Thyroid gland (tissue), 4 donors: ENCODE data around the gene ANO7. TPM values are rescaled to one million over a fixed set of nuclear protein-coding genes. Genes with fewer than 3 reads are reported as not detected.

Experiments
- DNase-seq, 2 donors: peaks; one replicate each; pipeline ENCODE4 v3.0.0-alpha.2; 2019
- H3K27ac ChIP-seq, 3 donors: fragments of 200-600 bp; sonication (generic); 1 replicate in 2 of 3; 2 replicates in 1 of 3; pipeline ENCODE4 v1.5.1; 2016 to 2019; ENCODE audit warnings: mild to moderate bottlenecking in 1 of 3, moderate library complexity in 1 of 3
- H3K27me3 ChIP-seq: fragments of 200-600 bp; sonication (generic); one replicate; pipeline ENCODE4 v1.5.1; 2019
- H3K36me3 ChIP-seq, 2 donors: fragments of 200-600 bp; sonication (generic); one replicate each; pipeline ENCODE4 v1.5.1; 2016 to 2019
- H3K4me1 ChIP-seq, 2 donors: fragments of 200-600 bp; sonication (generic); one replicate each; pipeline ENCODE4 v1.5.1; 2017 to 2019
- H3K4me3 ChIP-seq, 3 donors: fragments of 200-600 bp; sonication (generic); replicated peaks in 1 of 3; 1 replicate in 2 of 3; 2 replicates in 1 of 3; pipeline ENCODE4 v1.5.1; 2016; ENCODE audit warnings: mild to moderate bottlenecking in 1 of 3
- H3K9me3 ChIP-seq: fragments of 200-600 bp; sonication (generic); one replicate; pipeline ENCODE4 v1.5.1; 2017
- POLR2A ChIP-seq, 2 donors: fragments of 450-650 bp; IDR thresholded peaks; one replicate each; pipeline ENCODE4 v1.6.1; 2017; ENCODE audit warnings: antibody characterized with exemption in 2 of 2, mild to moderate bottlenecking in 2 of 2, moderate library complexity in 1 of 2
- WGBS, 2 donors: methylation state at CpG; one replicate each; pipeline ENCODE4 v1.1.5; 2017; 5-methylcytosine and 5-hydroxymethylcytosine counted together
- intact Hi-C: fragments of 100-400 bp; cut with DNase I; formaldehyde crosslinking; loops from one replicate; pipeline ENCODE4 v1.15.1; 2023
- total RNA-seq, 4 donors: library from RNA; depleted of rRNA; stranded (reverse); fragments of >200 nt; gene quantifications; one replicate each; pipeline ENCODE4 v1.2.3, GENCODE V29; 2016
- TF ChIP-seq, protein P1 (sequence below), 6 experiments: fragments of 200-600 bp in 3 of 6; fragments of 450-650 bp in 3 of 6; sonication (generic) in 3 of 6; IDR thresholded peaks; one replicate each; pipeline ENCODE4 v1.5.1; 2016 to 2019; ENCODE audit warnings: antibody characterized with exemption in 6 of 6, mild to moderate bottlenecking in 2 of 6, inconsistent platforms in 1 of 6, moderate library complexity in 1 of 6

ANO7 gene, protein sequence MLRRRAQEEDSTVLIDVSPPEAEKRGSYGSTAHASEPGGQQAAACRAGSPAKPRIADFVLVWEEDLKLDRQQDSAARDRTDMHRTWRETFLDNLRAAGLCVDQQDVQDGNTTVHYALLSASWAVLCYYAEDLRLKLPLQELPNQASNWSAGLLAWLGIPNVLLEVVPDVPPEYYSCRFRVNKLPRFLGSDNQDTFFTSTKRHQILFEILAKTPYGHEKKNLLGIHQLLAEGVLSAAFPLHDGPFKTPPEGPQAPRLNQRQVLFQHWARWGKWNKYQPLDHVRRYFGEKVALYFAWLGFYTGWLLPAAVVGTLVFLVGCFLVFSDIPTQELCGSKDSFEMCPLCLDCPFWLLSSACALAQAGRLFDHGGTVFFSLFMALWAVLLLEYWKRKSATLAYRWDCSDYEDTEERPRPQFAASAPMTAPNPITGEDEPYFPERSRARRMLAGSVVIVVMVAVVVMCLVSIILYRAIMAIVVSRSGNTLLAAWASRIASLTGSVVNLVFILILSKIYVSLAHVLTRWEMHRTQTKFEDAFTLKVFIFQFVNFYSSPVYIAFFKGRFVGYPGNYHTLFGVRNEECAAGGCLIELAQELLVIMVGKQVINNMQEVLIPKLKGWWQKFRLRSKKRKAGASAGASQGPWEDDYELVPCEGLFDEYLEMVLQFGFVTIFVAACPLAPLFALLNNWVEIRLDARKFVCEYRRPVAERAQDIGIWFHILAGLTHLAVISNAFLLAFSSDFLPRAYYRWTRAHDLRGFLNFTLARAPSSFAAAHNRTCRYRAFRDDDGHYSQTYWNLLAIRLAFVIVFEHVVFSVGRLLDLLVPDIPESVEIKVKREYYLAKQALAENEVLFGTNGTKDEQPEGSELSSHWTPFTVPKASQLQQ
- total RNA-seq, result 1 to 10 TPM in 1 of 4 donors, under 1 TPM in 2, not detected in 1; 0.94 to 1.8 (median 0.98) TPM

DNA sequence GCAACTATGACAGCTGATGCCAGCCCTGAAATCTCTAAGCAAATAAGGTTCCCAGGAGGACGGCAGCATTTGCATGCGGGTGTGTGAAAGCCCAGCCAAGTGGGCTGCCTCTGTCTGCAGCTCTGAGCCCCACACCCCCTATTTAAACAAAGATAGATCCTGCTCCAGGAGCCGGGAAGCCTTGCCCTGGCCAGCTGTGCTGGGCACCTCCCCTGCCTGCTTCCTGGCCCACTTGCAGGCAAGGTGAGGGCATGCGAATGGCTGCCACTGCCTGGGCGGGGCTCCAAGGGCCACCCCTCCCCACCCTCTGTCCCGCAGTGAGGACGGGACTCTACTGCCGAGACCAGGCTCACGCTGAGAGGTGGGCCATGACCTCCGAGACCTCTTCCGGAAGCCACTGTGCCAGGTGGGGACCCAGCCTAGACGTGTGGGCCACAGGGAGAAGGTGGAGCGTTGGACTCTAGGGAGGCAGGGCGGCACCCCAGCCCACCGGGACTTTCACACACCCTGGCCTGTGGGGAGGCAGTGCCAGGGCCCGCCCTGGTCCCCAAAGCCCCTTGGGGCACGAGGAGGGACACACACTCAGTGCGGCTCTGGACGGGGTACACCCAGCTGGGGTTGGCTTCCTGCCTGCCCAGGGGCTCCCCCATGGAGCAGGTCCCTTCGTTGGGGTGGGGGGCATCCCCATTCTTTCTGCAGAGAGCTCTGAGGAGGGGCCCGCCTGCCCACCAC lies at the start of gene ANO7:
TSS of gene ANO7 (plus strand) at position 317 of the 732 bp plus-strand sequence. CDS start 1,387 bp downstream, outside the sequence.
- WGBS, 2 donors, result 60 to 73% methylated on average over 4 to 13 of the region's 21 CpGs
- Histone ChIP-seq H3K4me3 (no peak within 1 kb of the TSS), H3K27ac (no peak within 1 kb of the TSS), H3K27me3 (no peaks in the 10 kb centered on the region), H3K36me3 (no peaks in the 10 kb centered on the region), H3K9me3 (no peaks in the 10 kb centered on the region), H3K4me1 (no peaks in the 10 kb centered on the region)
- DNase-seq, result no peak
- TF ChIP-seq, protein P1, sequence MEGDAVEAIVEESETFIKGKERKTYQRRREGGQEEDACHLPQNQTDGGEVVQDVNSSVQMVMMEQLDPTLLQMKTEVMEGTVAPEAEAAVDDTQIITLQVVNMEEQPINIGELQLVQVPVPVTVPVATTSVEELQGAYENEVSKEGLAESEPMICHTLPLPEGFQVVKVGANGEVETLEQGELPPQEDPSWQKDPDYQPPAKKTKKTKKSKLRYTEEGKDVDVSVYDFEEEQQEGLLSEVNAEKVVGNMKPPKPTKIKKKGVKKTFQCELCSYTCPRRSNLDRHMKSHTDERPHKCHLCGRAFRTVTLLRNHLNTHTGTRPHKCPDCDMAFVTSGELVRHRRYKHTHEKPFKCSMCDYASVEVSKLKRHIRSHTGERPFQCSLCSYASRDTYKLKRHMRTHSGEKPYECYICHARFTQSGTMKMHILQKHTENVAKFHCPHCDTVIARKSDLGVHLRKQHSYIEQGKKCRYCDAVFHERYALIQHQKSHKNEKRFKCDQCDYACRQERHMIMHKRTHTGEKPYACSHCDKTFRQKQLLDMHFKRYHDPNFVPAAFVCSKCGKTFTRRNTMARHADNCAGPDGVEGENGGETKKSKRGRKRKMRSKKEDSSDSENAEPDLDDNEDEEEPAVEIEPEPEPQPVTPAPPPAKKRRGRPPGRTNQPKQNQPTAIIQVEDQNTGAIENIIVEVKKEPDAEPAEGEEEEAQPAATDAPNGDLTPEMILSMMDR (IDR thresholded peaks at IDR 0.05), result no peak
- TF ChIP-seq POLR2A (IDR thresholded peaks at IDR 0.05), result no peak
- intact Hi-C loops, result no loop called here

DNA sequence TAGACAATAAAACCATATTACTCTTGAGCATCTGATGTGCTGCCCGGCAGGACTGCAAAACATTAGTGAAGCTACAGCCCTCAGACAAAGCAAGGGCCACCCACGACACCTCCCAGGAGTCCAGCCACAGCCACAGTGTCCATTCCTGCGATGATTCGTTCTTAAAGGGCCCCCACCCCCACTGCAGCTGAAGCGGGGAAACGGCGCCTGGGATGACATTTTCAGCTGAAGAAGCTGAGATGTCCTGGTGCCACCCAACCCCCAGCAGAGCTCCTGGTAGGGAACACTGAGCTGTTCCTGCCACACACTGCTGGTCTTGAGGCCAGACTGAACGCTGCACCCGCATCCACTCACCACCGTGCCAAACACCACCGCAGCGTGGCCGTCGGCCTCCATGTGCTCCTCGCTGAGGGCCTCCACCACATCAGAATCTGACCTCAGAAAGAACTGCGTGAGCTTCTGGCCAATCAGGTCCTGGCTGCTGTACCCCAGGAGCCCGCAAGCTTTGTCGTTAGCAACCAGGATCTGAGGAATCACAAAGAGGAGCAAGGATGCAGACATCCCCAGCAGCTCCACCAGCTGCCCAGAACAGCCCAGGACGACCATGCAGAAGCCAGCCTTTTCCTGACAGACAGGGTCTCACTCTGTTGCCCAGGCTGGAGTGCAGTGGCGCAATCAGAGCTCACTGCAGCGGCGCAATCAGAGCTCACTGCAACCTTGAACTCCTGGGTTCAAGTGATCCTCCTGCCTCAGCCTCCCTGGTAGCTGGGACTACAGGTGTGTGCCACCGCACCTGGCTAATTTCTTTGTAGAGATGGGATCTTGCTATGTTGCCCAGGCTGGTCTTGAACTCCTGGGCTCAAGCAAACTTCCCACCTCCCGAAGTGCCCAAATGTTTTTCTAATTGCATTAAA lies 48.7 kb upstream of the ANO7 start:
- TF ChIP-seq POLR2A (IDR thresholded peaks at IDR 0.05), result no peak
- TF ChIP-seq, protein P1 (IDR thresholded peaks at IDR 0.05), result no peak
- Histone ChIP-seq H3K36me3 (peaks cover 0 to 3% of the 10 kb centered on the region in 2 donors), H3K9me3 (no peaks in the 10 kb centered on the region), H3K4me3 (no peak overlapping the region), H3K27ac (no peak overlapping the region), H3K4me1 (no peaks in the 10 kb centered on the region), H3K27me3 (no peaks in the 10 kb centered on the region)
- DNase-seq, result no peak
- intact Hi-C loops, result no loop called here
- WGBS, 2 donors, result 90 to 93% methylated on average over 17 to 18 of the region's 24 CpGs

DNA sequence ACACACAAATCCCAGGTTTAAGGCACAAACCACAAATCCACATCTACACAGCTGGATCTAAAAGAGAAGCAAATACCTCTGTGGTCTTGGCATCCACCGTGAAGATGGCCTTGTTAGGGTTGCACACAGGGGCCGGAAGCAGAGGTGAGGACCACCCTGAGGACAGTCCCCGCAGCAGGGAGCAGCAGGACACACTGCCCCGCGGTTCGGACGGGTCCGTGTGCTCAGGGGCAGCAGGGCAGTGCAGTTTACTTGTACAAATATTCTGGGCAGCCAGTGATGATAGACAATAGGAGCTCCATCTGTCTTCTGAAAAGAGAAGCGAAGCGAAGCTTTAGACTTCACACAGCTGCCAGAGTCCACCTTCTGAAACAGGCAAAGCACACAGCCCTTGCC lies 48.0 kb upstream of the ANO7 start:
- WGBS, 2 donors, result 94 to 95% methylated on average over 9 to 10 of the region's 10 CpGs
- Histone ChIP-seq H3K4me1 (no peaks in the 10 kb centered on the region), H3K27me3 (no peaks in the 10 kb centered on the region), H3K27ac (no peak overlapping the region), H3K4me3 (no peak overlapping the region), H3K9me3 (no peaks in the 10 kb centered on the region), H3K36me3 (peaks cover 0 to 3% of the 10 kb centered on the region in 2 donors)
- no peak for TF ChIP-seq POLR2A (IDR thresholded peaks at IDR 0.05)
- TF ChIP-seq, protein P1 (IDR thresholded peaks at IDR 0.05), result no peak
- intact Hi-C loops, result no loop called here
- no peak for DNase-seq

DNA sequence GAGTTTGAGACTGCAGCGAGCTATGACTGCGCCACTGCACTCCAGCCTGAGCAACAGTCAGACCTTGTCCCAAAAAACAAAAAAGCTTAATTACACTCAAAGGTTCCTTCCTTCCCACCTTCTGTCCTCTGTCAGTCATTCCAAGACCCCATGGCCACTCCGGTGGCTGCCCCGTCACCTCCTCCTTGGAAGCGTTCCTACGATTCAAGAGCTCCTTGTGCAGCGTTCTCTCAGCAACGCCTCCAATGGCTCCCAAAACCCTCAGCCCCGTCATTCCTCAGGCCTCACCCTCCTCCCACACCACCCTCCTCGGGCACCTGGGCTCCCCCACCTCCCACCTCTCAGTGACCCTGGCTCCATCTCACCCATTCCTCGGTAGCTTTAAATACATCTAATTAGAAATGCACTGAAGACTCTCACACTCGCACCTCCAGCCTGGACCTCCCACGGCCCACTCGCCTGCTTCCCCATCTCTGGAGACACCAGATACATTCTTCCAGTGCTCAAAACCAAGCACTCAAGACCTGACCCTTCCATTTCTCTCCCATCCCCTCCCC lies 47.2 kb upstream of the ANO7 start:
- peaks cover 0 to 3% of the 10 kb centered on the region in 2 donors for H3K36me3 ChIP-seq
- H3K27me3 ChIP-seq, result no peaks in the 10 kb centered on the region
- 94 to 95% methylated on average over 14 of the region's 14 CpGs for WGBS, 2 donors
- no peak for DNase-seq
- no peaks in the 10 kb centered on the region for H3K9me3 ChIP-seq
- H3K27ac ChIP-seq, result no peak overlapping the region
- no peak overlapping the region for H3K4me3 ChIP-seq
- intact Hi-C loops, result no loop called here
- H3K4me1 ChIP-seq, result no peaks in the 10 kb centered on the region
- TF ChIP-seq POLR2A (IDR thresholded peaks at IDR 0.05), result no peak
- TF ChIP-seq, protein P1 (IDR thresholded peaks at IDR 0.05), result no peak
